GM12878 (cell line): ENCODE data around the gene ST8SIA1. TPM values are rescaled to one million over a fixed set of nuclear protein-coding genes. Genes with fewer than 3 reads are reported as not detected.

Experiments used
- ATAC-seq: fragments of 200-7000 bp; cut with Tn5 transposase; 3 replicates; pipeline ENCODE4 v1.9.1; 2020; ENCODE audit warnings: mild to moderate bottlenecking, moderate library complexity
- BruUV-seq: library from RNA; stranded (reverse); fragments of 400-500 nt; replicated peaks from 2 replicates; lab custom pipeline; 2021; lab: Mats Ljungman, UMichigan
- CTCF ChIA-PET: fragments of 300-600 bp; sonication (Branson Sonifier 250); formaldehyde crosslinking; extraction: SDS; loops from one replicate; lab custom pipeline; 2021; ENCODE audit warnings: inconsistent platforms; lab: Yijun Ruan, JAX
- POLR2A ChIA-PET: fragments of 350-600 bp; formaldehyde crosslinking; extraction: SDS; loops from one replicate; lab custom pipeline; 2021; ENCODE audit warnings: inconsistent platforms; lab: Charles Lee
- RAD21 ChIA-PET: fragments of 300-600 bp; sonication (Branson Sonifier 250); formaldehyde crosslinking; loops from one replicate; lab custom pipeline; 2023; ENCODE audit warnings: antibody characterized with exemption; ENCODE audit not compliant: unreplicated experiment; lab: Charles Lee
- SMC1A ChIA-PET: fragments of 300-600 bp; sonication (Branson Sonifier 250); formaldehyde crosslinking; loops from one replicate; lab custom pipeline; 2023; ENCODE audit not compliant: unreplicated experiment, uncharacterized antibody; lab: Charles Lee
- DNase-seq: peaks from one replicate; pipeline ENCODE4 v3.0.0-alpha.2; 2011; ENCODE audit warnings: low read depth, low spot score
- FAIRE-seq: peaks from 3 replicates; lab custom pipeline; 2011; peaks lifted over from hg19 to GRCh38; lab: Jason Lieb, UNC
- H2AFZ ChIP-seq: 2 replicates; pipeline ENCODE4 v1.6.0; 2011; ENCODE audit warnings: low read depth, low read length, control low read depth; ENCODE audit not compliant: control insufficient read depth
- H3K27ac ChIP-seq: 2 replicates; pipeline ENCODE4 v1.5.1; 2011; ENCODE audit warnings: control low read depth; ENCODE audit not compliant: control insufficient read depth, insufficient read depth
- H3K27me3 ChIP-seq, 2 experiments: replicated peaks in 1 of 2; 2 replicates each; pipeline versions ENCODE4 v1.6.0 to v1.6.1; 2011; ENCODE audit warnings: low read length in 1 of 2; ENCODE audit not compliant: control insufficient read depth in 2 of 2, insufficient read depth in 2 of 2
- H3K36me3 ChIP-seq, 2 experiments: 2 replicates each; pipeline ENCODE4 v1.5.1; 2011; ENCODE audit warnings: low read length in 1 of 2; ENCODE audit not compliant: control insufficient read depth in 2 of 2, insufficient read depth in 2 of 2
- H3K4me1 ChIP-seq: 2 replicates; pipeline ENCODE4 v1.6.1; 2011; ENCODE audit warnings: mild to moderate bottlenecking, low read length, moderate library complexity, mixed read lengths; ENCODE audit not compliant: control insufficient read depth, insufficient read depth
- H3K4me2 ChIP-seq: 2 replicates; pipeline ENCODE4 v1.6.0; 2011; ENCODE audit warnings: control low read depth; ENCODE audit not compliant: control insufficient read depth, insufficient read depth
- H3K4me3 ChIP-seq: fragments of 200-600 bp; sonication (generic); 2 replicates; pipeline ENCODE4 v1.5.1; 2016
- H3K79me2 ChIP-seq: 2 replicates; pipeline ENCODE4 v1.6.0; 2011; ENCODE audit warnings: low read length; ENCODE audit not compliant: control insufficient read depth, insufficient read depth
- H3K9ac ChIP-seq: 2 replicates; pipeline ENCODE4 v1.8.0; 2011; ENCODE audit warnings: low read length, control low read depth, mixed read lengths; ENCODE audit not compliant: control insufficient read depth, insufficient read depth
- H3K9me3 ChIP-seq: replicated peaks from 3 replicates; pipeline ENCODE4 v1.5.1; 2011; ENCODE audit warnings: mild to moderate bottlenecking, low read length; ENCODE audit not compliant: control insufficient read depth, insufficient read depth
- H4K20me1 ChIP-seq: 2 replicates; pipeline ENCODE4 v1.6.0; 2011; ENCODE audit not compliant: control insufficient read depth, insufficient read depth
- ASH2L ChIP-seq: fragments of 300-600, 200-600 bp; sonication (generic); IDR thresholded peaks from 2 replicates; pipeline ENCODE4 v1.6.1; 2017; ENCODE audit warnings: low read depth, mild to moderate bottlenecking, borderline replicate concordance
- BCL3 ChIP-seq: IDR thresholded peaks from 2 replicates; pipeline ENCODE4 v1.6.1; 2011; ENCODE audit warnings: borderline replicate concordance, low read depth, mild to moderate bottlenecking, moderate library complexity, low read length; ENCODE audit not compliant: insufficient read depth, poor library complexity, severe bottlenecking
- CBX5 ChIP-seq: sonication (generic); IDR thresholded peaks from 2 replicates; pipeline ENCODE4 v1.6.1; 2016; ENCODE audit warnings: low read depth, moderate library complexity, mild to moderate bottlenecking, inconsistent platforms
- CHD2 ChIP-seq: IDR thresholded peaks from 2 replicates; pipeline ENCODE4 v1.6.1; 2011; ENCODE audit warnings: low read depth, low read length, improper control_type of control experiment, borderline replicate concordance
- DPF2 ChIP-seq: fragments of 450-650 bp; IDR thresholded peaks from 2 replicates; pipeline ENCODE4 v1.6.1; 2017; ENCODE audit warnings: mild to moderate bottlenecking
- EP300 ChIP-seq, 2 experiments: fragments of 150-350 bp in 1 of 2; IDR thresholded peaks; 2 replicates each; pipeline ENCODE4 v1.6.1; 2011 to 2012; ENCODE audit warnings: low read depth in 2 of 2, low read length in 2 of 2, borderline replicate concordance in 1 of 2, improper control_type of control experiment in 1 of 2, inconsistent platforms in 1 of 2; ENCODE audit not compliant: control insufficient read depth in 1 of 2
- HDAC6 ChIP-seq: fragments of 200-600 bp; sonication (generic); IDR thresholded peaks from one replicate; pipeline ENCODE4 v1.8.0; 2017; ENCODE audit warnings: antibody characterized with exemption; ENCODE audit not compliant: unreplicated experiment
- JUNB ChIP-seq: IDR thresholded peaks from 2 replicates; pipeline ENCODE4 v1.6.1; 2016; ENCODE audit warnings: antibody characterized with exemption, mild to moderate bottlenecking
- KDM1A ChIP-seq: fragments of 200-600 bp; sonication (generic); IDR thresholded peaks from 2 replicates; pipeline ENCODE4 v1.6.1; 2016; ENCODE audit warnings: borderline replicate concordance
- KLF5 ChIP-seq: fragments of 450-650 bp; IDR thresholded peaks from 2 replicates; pipeline ENCODE4 v1.6.1; 2014; ENCODE audit warnings: mild to moderate bottlenecking; ENCODE audit not compliant: partially characterized antibody
- NKRF ChIP-seq: fragments of 450-650 bp; conservative IDR thresholded peaks from 2 replicates; pipeline ENCODE4 v1.6.1; 2017; ENCODE audit warnings: mild to moderate bottlenecking, moderate library complexity
- RELA ChIP-seq: fragments of 450-650 bp; IDR thresholded peaks from 2 replicates; pipeline ENCODE4 v1.8.0; 2014; ENCODE audit warnings: borderline replicate concordance; ENCODE audit not compliant: partially characterized antibody
- SIX5 ChIP-seq: IDR thresholded peaks from 2 replicates; pipeline ENCODE4 v1.6.1; 2011; ENCODE audit warnings: mild to moderate bottlenecking, low read depth, low read length, moderate library complexity; ENCODE audit not compliant: severe bottlenecking
- SUPT20H ChIP-seq: IDR thresholded peaks from 2 replicates; pipeline ENCODE4 v1.6.1; 2011; ENCODE audit warnings: low read depth, mild to moderate bottlenecking, low read length, moderate library complexity, borderline replicate concordance; ENCODE audit not compliant: control insufficient read depth
- WGBS: methylation state at CpG from one replicate; pipeline ENCODE4 v1.1.6; 2016; ENCODE audit warnings: low lambda C conversion rate; ENCODE audit not compliant: insufficient replicate concordance, insufficient coverage; ENCODE audit errors: missing lambda C conversion rate; 5-methylcytosine and 5-hydroxymethylcytosine counted together
- in situ Hi-C: fragments of 300-500 bp; cut with MboI; formaldehyde crosslinking; loops from 9 replicates; pipeline ENCODE4 v1.14.3; 2018; ENCODE audit warnings: mixed read lengths
- intact Hi-C: fragments of 100-400 bp; cut with micrococcal nuclease; formaldehyde crosslinking; loops from one replicate; pipeline ENCODE4 v1.14.2; 2022; ENCODE audit not compliant: unreplicated experiment
- polyA plus RNA-seq, 11 experiments: library from polyadenylated mRNA; depleted of rRNA in 4 of 11; unstranded in 6 of 11; stranded (reverse) in 5 of 11; fragments of >200 nt; fragmentation: Nextera tagmentation in 4 of 11; fragmentation: Illumina TruSeq in 1 of 11; extraction: Ambion mirVana in 4 of 11; extraction: Trizol in 1 of 11; gene quantifications; 1 replicate in 1 of 11; 2 replicates in 10 of 11; pipeline versions ENCODE4 v1.2.1 to v1.2.3, GENCODE V29; 2011 to 2016; ENCODE audit warnings: inconsistent platforms in 2 of 11, missing spikeins in 2 of 11, low read depth in 1 of 11
- total RNA-seq, 4 experiments: library from RNA; depleted of rRNA in 3 of 4; stranded (reverse); fragments of >200 nt in 3 of 4; fragmentation: Illumina TruSeq in 1 of 4; extraction: Trizol in 1 of 4; gene quantifications; 2 replicates each; pipeline versions ENCODE4 v1.2.1 to v1.2.3, GENCODE V29; 2013 to 2021
- TF ChIP-seq, protein P1 (sequence below): IDR thresholded peaks from 2 replicates; pipeline ENCODE4 v1.6.1; 2011; ENCODE audit warnings: low read depth, low read length, improper control_type of control experiment, borderline replicate concordance

The ST8SIA1 gene
- total and polyA plus RNA-seq, 10 of the 15 experiments (the other 5 are each of a cell fraction or from before 2014, with no cell fraction given): 0.23 to 0.35 (median 0.23) TPM; not detected in 7

DNA sequence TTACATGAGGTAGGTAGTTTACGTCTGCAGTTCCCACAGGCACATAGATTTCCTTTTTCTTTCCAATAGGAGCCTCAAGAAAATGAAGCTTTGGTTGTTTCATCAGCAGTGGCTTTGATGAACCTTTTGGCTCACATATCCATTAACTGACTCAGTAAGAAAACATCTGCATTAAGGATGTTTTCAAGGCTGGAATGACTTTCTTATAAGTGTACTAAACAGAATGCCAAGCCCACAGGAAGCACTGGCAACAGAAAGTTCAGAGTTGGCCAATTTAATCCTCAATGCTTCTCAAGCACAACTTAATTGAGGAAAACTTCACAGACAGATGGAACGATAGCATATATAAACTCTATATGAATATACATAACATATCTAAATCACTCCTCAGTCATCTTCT, 63.5 kb downstream of the ST8SIA1 start:
- Histone ChIP-seq H3K27me3 (no peaks in the 10 kb centered on the region), H3K27ac (no peak overlapping the region), H3K4me1 (no peaks in the 10 kb centered on the region), H3K4me2 (no peak overlapping the region), H3K79me2 (no peaks in the 10 kb centered on the region), H4K20me1 (no peaks in the 10 kb centered on the region), H3K4me3 (no peak overlapping the region), H3K9me3 (no peaks in the 10 kb centered on the region), H3K9ac (no peak overlapping the region), H2AFZ (no peak overlapping the region), H3K36me3 (no peaks in the 10 kb centered on the region)
- POLR2A ChIA-PET: no interaction called here
- intact Hi-C loops: no loop called here
- CTCF ChIA-PET: no interaction called here
- no TSS peak for BruUV-seq
- SMC1A ChIA-PET: no interaction called here
- FAIRE-seq (no peak), ATAC-seq (no peak), DNase-seq (no peak)
- 37% methylated on average over 2 of the region's 2 CpGs for WGBS
- RAD21 ChIA-PET: no interaction called here
- TF ChIP-seq SIX5: no peak
- no peak for TF ChIP-seq CHD2
- no peak for TF ChIP-seq NKRF
- TF ChIP-seq, protein P1, sequence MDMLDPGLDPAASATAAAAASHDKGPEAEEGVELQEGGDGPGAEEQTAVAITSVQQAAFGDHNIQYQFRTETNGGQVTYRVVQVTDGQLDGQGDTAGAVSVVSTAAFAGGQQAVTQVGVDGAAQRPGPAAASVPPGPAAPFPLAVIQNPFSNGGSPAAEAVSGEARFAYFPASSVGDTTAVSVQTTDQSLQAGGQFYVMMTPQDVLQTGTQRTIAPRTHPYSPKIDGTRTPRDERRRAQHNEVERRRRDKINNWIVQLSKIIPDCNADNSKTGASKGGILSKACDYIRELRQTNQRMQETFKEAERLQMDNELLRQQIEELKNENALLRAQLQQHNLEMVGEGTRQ: no peak
- TF ChIP-seq HDAC6: no peak
- TF ChIP-seq KLF5: no peak
- TF ChIP-seq BCL3: no peak
- TF ChIP-seq EP300 (IDR thresholded peaks at IDR 0.05; ENCODE audit: borderline replicate concordance in 1 of 2, control insufficient read depth in 1 of 2, low read depth in 2 of 2, low read length in 2 of 2): no peak
- no peak for TF ChIP-seq JUNB
- no peak for TF ChIP-seq ASH2L
- no peak for TF ChIP-seq SUPT20H
- no peak for TF ChIP-seq KDM1A
- TF ChIP-seq RELA: no peak
- no peak for TF ChIP-seq DPF2
- TF ChIP-seq CBX5: no peak
- in situ Hi-C loops: no loop called here
